ENCODE data around the gene RAB3GAP2.
"Not testable (repeated sequence)": the region's sequence is repeated elsewhere in the genome, so short reads cannot be mapped to it uniquely, and the experiment has no call there.

Gene RAB3GAP2

GRCh38 chr1:220241072-220241663 is 31.1 kb downstream of the RAB3GAP2 start:
- TF ChIP-seq CTBP1 (IDR thresholded peaks at IDR 0.05; ENCODE audit: borderline replicate concordance) (no peak), TARDBP (IDR thresholded peaks at IDR 0.05) (no peak), L3MBTL2 (conservative IDR thresholded peaks at IDR 0.05) (no peak), ELF4 (IDR thresholded peaks at IDR 0.05) (no peak), LEF1 (IDR thresholded peaks at IDR 0.05; ENCODE audit: borderline replicate concordance) (no peak), SP1 (IDR thresholded peaks at IDR 0.05) (no peak), ZNF384 (IDR thresholded peaks at IDR 0.05) (no peak), SUZ12 (IDR thresholded peaks at IDR 0.05) (no peak), FOXK2 (IDR thresholded peaks at IDR 0.05) (no peak)
- ChIA-PET POLR2A (no interaction called here), CTCF (interaction anchor here (0.5 kb wide), 1 partner anchor 237 kb away, joined by 3 read pairs; no protein-coding TSS in a partner anchor)
- DNase-seq (ENCODE audit: extremely low spot score): no peak

GRCh38 chr1:220239966-220240365 is 32.3 kb downstream of the RAB3GAP2 start:
- no peak for TF ChIP-seq SP1 (IDR thresholded peaks at IDR 0.05)
- no peak for TF ChIP-seq FOXM1 (IDR thresholded peaks at IDR 0.05; ENCODE audit: borderline replicate concordance)
- no peak for TF ChIP-seq PKNOX1 (IDR thresholded peaks at IDR 0.05)
- no peak for TF ChIP-seq LEF1 (IDR thresholded peaks at IDR 0.05; ENCODE audit: borderline replicate concordance)
- TF ChIP-seq HDGF (IDR thresholded peaks at IDR 0.05; ENCODE audit: borderline replicate concordance): no peak
- no peak for TF ChIP-seq FOXA1 (IDR thresholded peaks at IDR 0.05)
- TF ChIP-seq ELF4 (IDR thresholded peaks at IDR 0.05): no peak
- CTCF ChIA-PET: interaction anchor here (1.3 kb wide), 1 partner anchor 41 kb away, joined by 4 read pairs; no protein-coding TSS in a partner anchor
- no peak for DNase-seq (ENCODE audit: extremely low spot score)
- POLR2A ChIA-PET: no interaction called here

GRCh38 chr1:220239213-220239612 is 33.0 kb downstream of the RAB3GAP2 start:
- CTCF ChIA-PET: interaction anchor here (0.7 to 1.3 kb wide), 2 partner anchors 20 to 42 kb away, joined by 3 to 4 read pairs; no protein-coding TSS in a partner anchor
- DNase-seq (ENCODE audit: extremely low spot score): no peak
- POLR2A ChIA-PET: no interaction called here
- TF ChIP-seq L3MBTL2 (conservative IDR thresholded peaks at IDR 0.05): no peak
- TF ChIP-seq FOXK2 (IDR thresholded peaks at IDR 0.05): no peak
- TF ChIP-seq TARDBP (IDR thresholded peaks at IDR 0.05): no peak

- POLR2A ChIA-PET; CTCF ChIA-PET; DNase-seq (ENCODE audit: extremely low spot score): not testable (repeated sequence)
Measured at GRCh38 chr1:220236278-220236677, 36.0 kb downstream of the RAB3GAP2 start.

- TF ChIP-seq CTBP1 (IDR thresholded peaks at IDR 0.05; ENCODE audit: borderline replicate concordance) (no peak), FOXA1 (IDR thresholded peaks at IDR 0.05) (peak; percentile 68; the same call in 1 of the 2 replicates)
- ChIA-PET POLR2A (no interaction called here), CTCF (interaction anchor here (0.7 kb wide), 1 partner anchor 291 kb away, joined by 3 read pairs; no protein-coding TSS in a partner anchor)
- no peak for DNase-seq (ENCODE audit: extremely low spot score)
Measured at GRCh38 chr1:220235462-220235861, 36.8 kb downstream of the RAB3GAP2 start.

GRCh38 chr1:220233927-220234326 is 38.3 kb downstream of the RAB3GAP2 start:
- no peak for DNase-seq (ENCODE audit: extremely low spot score)
- CTCF ChIA-PET: interaction anchor here (0.6 kb wide), 1 partner anchor 952 kb away, joined by 11 read pairs; no protein-coding TSS in a partner anchor
- POLR2A ChIA-PET: no interaction called here
- TF ChIP-seq LEF1 (IDR thresholded peaks at IDR 0.05; ENCODE audit: borderline replicate concordance): no peak
- no peak for TF ChIP-seq SP1 (IDR thresholded peaks at IDR 0.05)
- TF ChIP-seq L3MBTL2 (conservative IDR thresholded peaks at IDR 0.05): no peak
- no peak for TF ChIP-seq FOXK2 (IDR thresholded peaks at IDR 0.05)
- no peak for TF ChIP-seq ZNF384 (IDR thresholded peaks at IDR 0.05)
- TF ChIP-seq SUZ12 (IDR thresholded peaks at IDR 0.05): no peak
- TF ChIP-seq BHLHE40 (IDR thresholded peaks at IDR 0.05; ENCODE audit: borderline replicate concordance): no peak
- no peak for TF ChIP-seq CTBP1 (IDR thresholded peaks at IDR 0.05; ENCODE audit: borderline replicate concordance)
- no peak for TF ChIP-seq ARNT (IDR thresholded peaks at IDR 0.05)
- TF ChIP-seq TARDBP (IDR thresholded peaks at IDR 0.05): no peak
- TF ChIP-seq NFRKB (IDR thresholded peaks at IDR 0.05): no peak

- DNase-seq (ENCODE audit: extremely low spot score): no peak
- ChIA-PET CTCF (no interaction called here), POLR2A (no interaction called here)
- TF ChIP-seq ELF4 (IDR thresholded peaks at IDR 0.05) (no peak), BHLHE40 (IDR thresholded peaks at IDR 0.05; ENCODE audit: borderline replicate concordance) (no peak), FOXA1 (IDR thresholded peaks at IDR 0.05) (no peak), PKNOX1 (IDR thresholded peaks at IDR 0.05) (no peak)
Measured at GRCh38 chr1:220229771-220230170, 42.5 kb downstream of the RAB3GAP2 start.

GRCh38 chr1:220227393-220227792 is 44.9 kb downstream of the RAB3GAP2 start:
- no peak for TF ChIP-seq PKNOX1 (IDR thresholded peaks at IDR 0.05)
- no peak for TF ChIP-seq FOXK2 (IDR thresholded peaks at IDR 0.05)
- TF ChIP-seq HDGF (IDR thresholded peaks at IDR 0.05; ENCODE audit: borderline replicate concordance): no peak
- no peak for TF ChIP-seq SUZ12 (IDR thresholded peaks at IDR 0.05)
- no peak for TF ChIP-seq NFRKB (IDR thresholded peaks at IDR 0.05)
- no peak for TF ChIP-seq ARNT (IDR thresholded peaks at IDR 0.05)
- no peak for TF ChIP-seq L3MBTL2 (conservative IDR thresholded peaks at IDR 0.05)
- no peak for TF ChIP-seq SP1 (IDR thresholded peaks at IDR 0.05)
- no peak for TF ChIP-seq FOXA1 (IDR thresholded peaks at IDR 0.05)
- no peak for TF ChIP-seq LEF1 (IDR thresholded peaks at IDR 0.05; ENCODE audit: borderline replicate concordance)
- TF ChIP-seq ELF4 (IDR thresholded peaks at IDR 0.05): no peak
- TF ChIP-seq BHLHE40 (IDR thresholded peaks at IDR 0.05; ENCODE audit: borderline replicate concordance): no peak
- TF ChIP-seq CTBP1 (IDR thresholded peaks at IDR 0.05; ENCODE audit: borderline replicate concordance): no peak
- TF ChIP-seq FOXM1 (IDR thresholded peaks at IDR 0.05; ENCODE audit: borderline replicate concordance): no peak
- no peak for TF ChIP-seq TARDBP (IDR thresholded peaks at IDR 0.05)
- no peak for TF ChIP-seq ZNF384 (IDR thresholded peaks at IDR 0.05)
- DNase-seq (ENCODE audit: extremely low spot score): no peak
- ChIA-PET CTCF (interaction anchor here (0.8 to 1.0 kb wide), 2 partner anchors 9 to 52 kb away, joined by 4 read pairs; no protein-coding TSS in a partner anchor), POLR2A (no interaction called here)

All from HEK293T (cell line).